Neuron (in vitro differentiated cells): ENCODE results near the gene KIAA1549.
"Not testable (repeated sequence)": the region's sequence is repeated elsewhere in the genome, so short reads cannot be mapped to it uniquely, and the experiment has no call there.

Source experiments
- H2AFZ ChIP-seq: one replicate; pipeline ENCODE4 v1.6.1; 2013; ENCODE audit warnings: low read depth, mild to moderate bottlenecking, inconsistent platforms, low read length, moderate library complexity
- H3K27me3 ChIP-seq: one replicate; pipeline ENCODE4 v1.6.1; 2013; ENCODE audit warnings: low read length; ENCODE audit not compliant: insufficient read depth
- H3K36me3 ChIP-seq: one replicate; pipeline ENCODE4 v1.6.1; 2013; ENCODE audit warnings: low read length; ENCODE audit not compliant: insufficient read depth
- H3K4me1 ChIP-seq: one replicate; pipeline ENCODE4 v1.6.1; 2013; ENCODE audit warnings: low read length; ENCODE audit not compliant: insufficient read depth
- H3K4me3 ChIP-seq: 2 replicates; pipeline ENCODE4 v1.5.1; 2013; ENCODE audit warnings: mild to moderate bottlenecking, low read length, moderate library complexity
- H3K9me3 ChIP-seq: one replicate; pipeline ENCODE4 v1.6.1; 2013; ENCODE audit warnings: low read length

KIAA1549 gene

DNA sequence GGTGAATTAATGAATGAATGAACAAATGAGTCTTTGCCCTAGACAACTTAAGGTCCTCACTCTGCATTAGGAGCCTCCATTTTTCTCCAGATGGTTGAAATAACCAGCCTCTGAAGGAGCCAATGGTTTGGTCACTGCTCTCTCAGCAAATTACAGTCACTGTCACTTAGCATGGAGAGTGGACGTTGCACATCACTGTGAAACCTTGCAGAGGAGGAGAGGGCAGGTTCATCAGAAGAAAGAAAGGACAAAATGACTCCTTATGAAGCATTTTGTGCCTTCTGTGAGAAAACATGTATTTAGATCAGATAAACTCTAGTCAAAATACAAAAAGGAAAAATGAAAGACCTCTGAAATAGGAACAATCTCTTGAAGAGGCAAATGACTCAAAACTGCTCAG is 176.6 kb downstream of the KIAA1549 start:
- H3K36me3 ChIP-seq: no peaks in the 10 kb centered on the region
- H3K4me3 ChIP-seq: no peak overlapping the region
- H3K4me1 ChIP-seq: no peaks in the 10 kb centered on the region
- H3K9me3 ChIP-seq: no peaks in the 10 kb centered on the region
- H3K27me3 ChIP-seq: no peaks in the 10 kb centered on the region
- H2AFZ ChIP-seq: no peak overlapping the region

DNA sequence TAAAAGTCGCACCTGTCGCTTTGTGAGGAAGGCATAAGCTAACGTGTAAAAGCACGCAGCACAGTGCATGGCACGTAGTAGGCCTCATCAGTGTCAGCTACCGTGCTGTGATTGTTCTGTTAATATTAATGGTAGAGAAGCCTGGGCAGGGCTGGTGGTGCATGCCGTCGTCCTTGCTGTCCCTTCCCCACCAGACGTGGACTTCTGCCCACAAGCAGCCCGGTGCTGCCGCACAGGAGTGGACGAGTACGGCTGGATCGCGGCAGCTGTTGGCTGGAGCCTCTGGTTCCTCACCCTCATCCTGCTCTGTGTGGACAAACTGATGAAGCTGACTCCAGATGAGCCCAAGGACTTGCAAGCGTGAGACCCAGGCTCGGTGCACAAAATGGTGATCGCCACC is 178.5 kb downstream of the KIAA1549 start:
- Histone ChIP-seq H3K27me3 (peaks cover 4% of the 10 kb centered on the region), H3K36me3 (no peaks in the 10 kb centered on the region), H3K4me1 (no peaks in the 10 kb centered on the region), H3K9me3 (no peaks in the 10 kb centered on the region), H3K4me3 (no peak overlapping the region), H2AFZ (no peak overlapping the region)

DNA sequence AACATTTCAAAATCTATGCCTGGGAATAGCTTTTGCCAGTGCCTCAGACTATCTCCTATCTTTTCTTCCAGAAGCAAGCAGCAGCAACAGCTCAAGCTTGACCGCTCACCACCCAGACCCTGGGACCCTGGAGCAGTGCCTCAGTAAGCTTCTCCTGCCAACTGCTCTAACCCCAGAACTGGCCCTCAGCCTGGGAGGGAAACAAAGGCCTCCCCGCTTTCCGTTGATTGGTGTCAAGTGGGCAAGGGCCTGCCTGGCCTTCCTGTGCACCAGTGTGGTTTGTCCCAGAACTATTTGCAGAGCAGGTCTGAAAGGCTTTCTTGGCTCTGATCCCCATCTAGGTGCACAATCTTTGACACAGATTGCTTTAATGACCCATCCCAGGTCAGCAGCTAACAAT is 179.9 kb downstream of the KIAA1549 start:
- no peaks in the 10 kb centered on the region for H3K4me1 ChIP-seq
- H2AFZ ChIP-seq: no peak overlapping the region
- H3K9me3 ChIP-seq: no peaks in the 10 kb centered on the region
- peaks cover 5% of the 10 kb centered on the region for H3K27me3 ChIP-seq
- H3K36me3 ChIP-seq: no peaks in the 10 kb centered on the region
- H3K4me3 ChIP-seq: no peak overlapping the region

DNA sequence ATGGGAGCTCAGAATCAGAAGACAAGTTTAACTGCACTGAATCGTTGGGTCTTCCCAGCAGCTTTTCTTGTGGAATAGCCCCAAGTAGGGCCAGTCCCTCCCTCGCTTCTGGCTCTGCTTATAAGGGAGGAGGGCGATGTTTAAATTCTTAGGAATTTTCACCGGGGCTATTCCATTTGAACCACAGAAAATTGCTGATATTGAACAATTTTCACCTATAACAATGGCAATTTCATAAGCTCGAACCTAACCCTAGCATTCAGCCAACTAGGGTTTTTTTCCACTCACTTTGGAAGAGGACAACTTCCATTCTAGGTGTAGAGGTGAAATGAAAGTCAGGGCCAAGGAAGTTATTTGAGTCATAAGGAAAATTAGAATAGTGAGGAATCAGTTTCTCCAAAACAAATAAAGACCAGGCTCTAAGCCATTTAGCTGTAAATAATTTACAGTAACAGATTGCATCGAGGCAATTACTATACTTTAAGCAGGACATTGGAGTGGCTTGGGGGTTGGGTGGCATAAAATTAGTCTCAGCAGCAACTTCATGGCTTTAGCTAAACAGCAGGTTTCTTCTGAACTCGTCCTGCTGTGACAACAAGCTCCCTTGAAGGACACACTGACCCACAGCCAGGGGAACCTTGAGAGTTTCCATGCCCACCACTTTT is 181.7 kb downstream of the KIAA1549 start:
- H3K27me3 ChIP-seq: peaks cover 5% of the 10 kb centered on the region
- H3K4me1 ChIP-seq: no peaks in the 10 kb centered on the region
- no peak overlapping the region for H2AFZ ChIP-seq
- H3K36me3 ChIP-seq: no peaks in the 10 kb centered on the region
- H3K4me3 ChIP-seq: no peak overlapping the region
- H3K9me3 ChIP-seq: no peaks in the 10 kb centered on the region

DNA sequence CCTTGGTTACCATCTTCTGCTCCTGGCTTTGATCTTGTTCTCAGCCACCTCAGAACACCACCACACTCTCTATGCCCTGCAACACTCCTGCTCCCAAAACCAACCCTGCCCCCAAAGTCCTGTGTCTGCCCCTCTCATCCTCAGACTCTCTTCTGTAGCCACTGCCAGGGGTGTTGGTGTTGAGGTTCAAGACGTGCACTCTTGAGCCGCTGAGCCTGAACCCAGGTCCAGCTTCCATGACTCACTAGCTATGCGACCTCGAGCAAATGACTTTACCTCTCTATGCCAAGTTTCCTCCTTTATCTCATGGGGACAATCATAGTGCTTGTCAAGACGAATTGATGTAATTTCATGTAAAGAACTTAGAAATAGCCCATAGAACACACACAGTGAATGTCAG is 182.4 kb downstream of the KIAA1549 start:
- no peak overlapping the region for H2AFZ ChIP-seq

DNA sequence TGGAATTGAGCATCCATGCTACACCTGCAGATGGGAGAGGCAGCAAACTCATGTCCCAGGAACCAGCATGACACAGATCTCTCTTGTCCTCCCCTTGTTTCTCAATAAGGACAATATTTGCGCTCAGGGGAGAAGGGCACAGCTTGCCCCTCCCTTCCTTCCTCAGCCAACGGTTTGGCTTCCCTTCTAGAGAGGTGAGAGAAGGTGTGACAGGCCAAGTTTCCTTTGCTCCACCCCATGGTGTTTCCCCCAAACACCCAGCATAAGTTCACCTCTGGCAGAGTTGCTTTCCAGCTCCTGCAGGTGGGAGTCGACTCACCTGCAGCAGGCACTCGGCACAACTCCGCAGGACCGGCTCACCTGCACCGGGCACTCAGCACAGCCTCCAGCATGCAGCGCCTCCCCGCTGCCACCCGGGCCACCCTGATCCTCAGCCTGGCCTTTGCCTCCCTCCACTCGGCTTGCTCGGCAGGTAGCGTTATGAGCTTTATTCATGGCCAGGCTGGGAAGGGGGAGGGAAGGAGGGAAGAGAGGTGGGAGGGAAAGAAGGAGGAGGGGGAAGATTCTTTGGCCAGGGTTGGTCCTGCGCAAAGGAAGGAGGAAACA is 183.4 kb downstream of the KIAA1549 start, which contains the start of the genes ATP6V0A4 and TMEM213:
ATP6V0A4 (minus strand) TSS at position 482 of the 606 bp plus-strand sequence. CDS start 26,949 bp downstream, outside the sequence.
TMEM213 (plus strand) TSS at position 280 of the 606 bp plus-strand sequence; CDS start at position 391, 111 bp downstream.
- Histone ChIP-seq H3K4me3 (no peak within 1 kb of the TSS), H2AFZ (no peak within 1 kb of the TSS), H3K27me3 (peaks cover 5% of the 10 kb centered on the region), H3K36me3 (no peaks in the 10 kb centered on the region), H3K9me3 (no peaks in the 10 kb centered on the region), H3K4me1 (no peaks in the 10 kb centered on the region)

More for the DNA sequence above, 182.4 kb downstream of the KIAA1549 start:
- Histone ChIP-seq H3K9me3 (no peaks in the 10 kb centered on the region), H3K4me1 (no peaks in the 10 kb centered on the region), H3K4me3 (no peak overlapping the region), H3K36me3 (no peaks in the 10 kb centered on the region), H3K27me3 (peaks cover 5% of the 10 kb centered on the region)

DNA sequence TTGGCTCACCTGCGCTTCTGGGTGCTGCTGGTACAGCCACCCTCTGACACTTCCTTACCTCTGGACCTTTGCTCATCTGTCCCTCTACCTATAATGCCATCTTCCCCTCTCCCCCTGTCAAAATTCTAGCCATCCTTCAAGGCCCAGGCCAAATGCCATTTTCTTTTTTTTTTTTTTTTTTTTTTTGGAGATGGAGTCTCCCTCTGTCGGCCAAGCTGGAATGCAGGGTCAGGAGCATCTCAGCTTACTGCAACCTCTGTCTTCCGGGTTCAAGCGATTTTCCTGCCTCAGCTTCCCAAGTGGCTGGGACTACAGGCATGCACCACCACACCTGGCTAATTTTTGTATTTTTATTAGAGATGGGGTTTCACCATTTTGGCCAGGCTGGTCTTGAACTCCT is 184.1 kb downstream of the KIAA1549 start:
- not testable (repeated sequence) for H2AFZ ChIP-seq, H3K4me1 ChIP-seq, H3K4me3 ChIP-seq, H3K36me3 ChIP-seq, H3K27me3 ChIP-seq, H3K9me3 ChIP-seq

DNA sequence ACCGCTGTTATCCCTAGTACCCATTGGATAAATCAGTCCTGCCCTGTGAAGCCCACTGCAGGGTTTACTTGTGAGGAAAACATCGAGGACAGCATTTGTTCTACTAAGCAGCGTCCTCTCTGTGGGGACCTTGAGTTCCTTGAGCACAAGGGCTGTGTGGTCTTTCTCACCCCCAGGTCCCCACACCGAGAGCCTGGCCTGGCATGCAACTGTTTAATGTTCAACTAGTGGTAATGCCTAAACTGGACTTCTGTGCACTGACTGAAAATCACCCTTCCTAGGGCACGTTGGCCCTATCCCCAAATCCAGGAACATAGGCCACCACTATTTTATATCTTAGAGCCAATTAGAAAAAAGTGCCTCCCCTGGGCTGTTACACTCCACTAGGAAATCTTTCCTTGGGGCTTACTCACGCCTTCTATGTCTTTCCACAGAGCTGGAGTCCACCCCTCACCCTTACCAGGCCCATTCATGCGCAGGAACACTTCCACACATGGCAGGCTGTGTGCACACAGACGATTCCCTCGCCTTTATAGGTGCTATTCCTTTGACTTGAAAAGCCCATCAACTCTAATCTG is 185.1 kb downstream of the KIAA1549 start:
- no peaks in the 10 kb centered on the region for H3K4me1 ChIP-seq
- H3K27me3 ChIP-seq: peaks cover 5% of the 10 kb centered on the region
- H3K9me3 ChIP-seq: no peaks in the 10 kb centered on the region
- no peak overlapping the region for H2AFZ ChIP-seq
- no peaks in the 10 kb centered on the region for H3K36me3 ChIP-seq
- H3K4me3 ChIP-seq: no peak overlapping the region

DNA sequence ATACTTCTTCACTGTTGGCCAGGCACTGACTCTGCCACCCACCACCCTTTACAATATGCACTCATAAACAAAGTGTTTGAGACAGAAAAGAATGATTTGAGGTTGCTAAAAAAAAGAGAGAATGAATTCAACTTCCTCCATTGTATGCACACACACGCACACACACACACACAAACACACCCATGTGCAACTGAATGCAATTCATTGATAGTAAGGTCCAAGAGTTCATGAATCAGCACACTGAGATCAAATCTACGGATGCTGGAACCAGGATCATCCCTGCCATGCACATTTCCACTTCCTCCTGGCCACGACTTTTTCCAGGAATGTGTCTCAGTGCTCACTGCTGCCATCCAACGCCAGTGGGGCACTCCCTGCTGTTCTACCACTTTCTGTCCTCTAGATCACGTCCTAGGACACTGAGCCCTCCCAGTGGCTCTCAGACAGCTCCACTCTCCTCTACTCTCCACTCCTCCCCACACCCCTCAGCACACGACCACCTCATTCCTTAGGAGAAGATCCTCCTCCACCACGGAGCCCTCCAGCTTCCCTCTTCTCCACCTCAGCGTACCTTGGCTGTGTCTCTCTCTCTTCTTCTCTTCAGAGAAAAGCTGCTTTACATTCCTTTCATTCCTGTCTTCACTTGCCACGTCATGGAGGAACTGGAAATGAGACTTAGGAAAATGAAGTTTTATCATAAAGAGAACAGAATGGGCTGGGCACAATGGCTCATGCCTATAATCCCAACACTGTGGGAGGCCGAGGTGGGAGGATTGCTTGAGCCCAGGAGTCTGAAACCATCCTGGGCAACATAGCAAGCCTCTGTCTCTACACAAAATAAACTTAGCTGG is 195.4 kb downstream of the KIAA1549 start:
- no peaks in the 10 kb centered on the region for H3K9me3 ChIP-seq
- no peak overlapping the region for H2AFZ ChIP-seq
- H3K27me3 ChIP-seq: no peaks in the 10 kb centered on the region
- H3K4me3 ChIP-seq: no peak overlapping the region
- no peaks in the 10 kb centered on the region for H3K4me1 ChIP-seq
- H3K36me3 ChIP-seq: no peaks in the 10 kb centered on the region

DNA sequence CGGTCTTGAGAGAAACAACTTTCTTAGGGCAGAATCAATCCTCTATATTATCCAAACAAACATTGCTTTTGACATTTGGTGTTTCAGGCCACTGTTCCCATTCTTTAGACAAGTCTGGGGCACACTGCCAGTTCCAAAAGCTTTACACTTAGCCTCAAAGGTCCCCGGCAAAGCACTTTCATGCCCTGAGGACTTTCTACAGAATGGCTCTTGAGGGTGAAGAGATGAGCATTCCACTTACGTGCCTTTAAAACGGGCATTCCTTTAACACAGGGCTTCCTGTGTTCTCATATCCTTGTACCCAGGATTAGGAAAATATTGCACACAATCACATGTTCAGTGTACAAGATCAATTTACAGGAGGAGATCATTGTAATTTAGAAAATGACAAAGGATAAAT is 196.5 kb downstream of the KIAA1549 start:
- Histone ChIP-seq H3K9me3 (no peaks in the 10 kb centered on the region), H3K4me1 (no peaks in the 10 kb centered on the region), H3K36me3 (no peaks in the 10 kb centered on the region), H3K4me3 (no peak overlapping the region), H2AFZ (no peak overlapping the region), H3K27me3 (no peaks in the 10 kb centered on the region)
